ENCODE measurements around the gene SLC17A7. TPM values are rescaled to one million over a fixed set of nuclear protein-coding genes. Genes with fewer than 3 reads are reported as not detected.
"Not testable (repeated sequence)": the region's sequence is repeated elsewhere in the genome, so short reads cannot be mapped to it uniquely, and the experiment has no call there.

The SLC17A7 gene
- total RNA-seq, 4 donors from 2014 or later, result 0.38 to 1.4 (median 0.97) TPM

- intact Hi-C loops (cut with DNase I; ENCODE audit: low total_unique reads), result no loop called here
- TF ChIP-seq, protein P1, sequence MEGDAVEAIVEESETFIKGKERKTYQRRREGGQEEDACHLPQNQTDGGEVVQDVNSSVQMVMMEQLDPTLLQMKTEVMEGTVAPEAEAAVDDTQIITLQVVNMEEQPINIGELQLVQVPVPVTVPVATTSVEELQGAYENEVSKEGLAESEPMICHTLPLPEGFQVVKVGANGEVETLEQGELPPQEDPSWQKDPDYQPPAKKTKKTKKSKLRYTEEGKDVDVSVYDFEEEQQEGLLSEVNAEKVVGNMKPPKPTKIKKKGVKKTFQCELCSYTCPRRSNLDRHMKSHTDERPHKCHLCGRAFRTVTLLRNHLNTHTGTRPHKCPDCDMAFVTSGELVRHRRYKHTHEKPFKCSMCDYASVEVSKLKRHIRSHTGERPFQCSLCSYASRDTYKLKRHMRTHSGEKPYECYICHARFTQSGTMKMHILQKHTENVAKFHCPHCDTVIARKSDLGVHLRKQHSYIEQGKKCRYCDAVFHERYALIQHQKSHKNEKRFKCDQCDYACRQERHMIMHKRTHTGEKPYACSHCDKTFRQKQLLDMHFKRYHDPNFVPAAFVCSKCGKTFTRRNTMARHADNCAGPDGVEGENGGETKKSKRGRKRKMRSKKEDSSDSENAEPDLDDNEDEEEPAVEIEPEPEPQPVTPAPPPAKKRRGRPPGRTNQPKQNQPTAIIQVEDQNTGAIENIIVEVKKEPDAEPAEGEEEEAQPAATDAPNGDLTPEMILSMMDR (IDR thresholded peaks at IDR 0.05), result no peak
- no peak for TF ChIP-seq POLR2A (IDR thresholded peaks at IDR 0.05)
- 60% methylated on average over 27 of the region's 27 CpGs for WGBS, 2 donors
- no peak overlapping the region for H3K4me3 ChIP-seq (ENCODE audit: low read depth, poor library complexity, severe bottlenecking)
- DNase-seq (ENCODE audit: low spot score in 2 of 2), result peak in 1 of 2 donors; percentile 94
Observed at GRCh38 chr19:49475995-49476880, 34.9 kb upstream of the SLC17A7 start.

DNA sequence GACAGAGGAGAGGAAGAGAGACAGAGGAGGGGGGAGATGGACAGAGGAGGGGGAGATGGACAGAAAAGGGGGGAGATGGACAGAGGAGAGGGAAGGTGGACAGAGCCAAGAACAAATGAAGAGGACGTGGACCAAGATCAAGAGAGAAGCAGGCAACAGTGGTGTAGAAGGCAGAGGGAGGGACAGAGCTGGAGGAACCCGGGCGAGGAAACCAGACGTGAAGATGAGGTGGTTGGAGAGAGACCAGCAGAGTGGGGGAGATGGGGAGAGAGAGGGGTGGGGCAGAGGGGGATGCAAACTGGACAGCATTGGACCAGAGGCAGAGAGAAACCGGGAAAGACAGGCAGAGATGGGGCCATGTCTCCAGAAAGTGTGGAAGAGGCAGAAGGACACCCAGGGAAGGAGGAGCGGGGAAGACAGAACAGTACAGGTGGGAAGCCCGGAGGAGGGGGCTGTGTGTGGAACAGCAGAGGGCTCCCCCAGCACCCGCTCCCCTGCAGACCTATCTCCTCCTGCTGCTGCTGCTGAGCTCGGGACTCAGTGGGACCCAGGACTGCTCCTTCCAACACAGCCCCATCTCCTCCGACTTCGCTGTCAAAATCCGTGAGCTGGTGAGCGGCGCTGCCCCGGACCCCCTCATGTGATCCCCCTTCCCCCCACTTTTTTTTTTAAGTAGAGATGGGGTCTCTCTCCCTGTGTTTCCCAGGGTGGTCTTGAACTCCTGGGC, 34.0 kb upstream of the SLC17A7 start:
- DNase-seq (ENCODE audit: low spot score in 2 of 2), result no peak
- intact Hi-C loops (cut with DNase I; ENCODE audit: low total_unique reads), result no loop called here
- TF ChIP-seq, protein P1 (IDR thresholded peaks at IDR 0.05), result no peak
- TF ChIP-seq POLR2A (IDR thresholded peaks at IDR 0.05), result no peak
- WGBS, 2 donors, result 63 to 66% methylated on average over 15 of the region's 15 CpGs
- no peak overlapping the region for H3K4me3 ChIP-seq (ENCODE audit: low read depth, poor library complexity, severe bottlenecking)

GRCh38 chr19:49474542-49474924, 33.2 kb upstream of the SLC17A7 start:
- no peak for TF ChIP-seq POLR2A (IDR thresholded peaks at IDR 0.05)
- TF ChIP-seq, protein P1 (IDR thresholded peaks at IDR 0.05), result no peak
- WGBS, 2 donors, result 10 to 11% methylated on average over 11 of the region's 11 CpGs

GRCh38 chr19:49473868-49474541, 32.7 kb upstream of the SLC17A7 start, which contains the start of gene FLT3LG:
TSS of gene FLT3LG (plus strand) at chr19:49474215. CDS start at chr19:49474640, 425 bp downstream.
- peak in 1 of 2 donors; percentile 95 for DNase-seq (ENCODE audit: low spot score in 2 of 2)
- peak within 1 kb of the TSS; percentile 73 for H3K4me3 ChIP-seq (ENCODE audit: low read depth, poor library complexity, severe bottlenecking)
- WGBS, 2 donors, result 0 to 2% methylated on average over 21 to 30 of the region's 33 CpGs
- intact Hi-C loops (cut with DNase I; ENCODE audit: low total_unique reads), result no loop called here
- TF ChIP-seq, protein P1 (IDR thresholded peaks at IDR 0.05), result peak in 1 of 3 donors; percentile 87
- no peak for TF ChIP-seq POLR2A (IDR thresholded peaks at IDR 0.05)

More at GRCh38 chr19:49474542-49474924, 33.2 kb upstream of the SLC17A7 start:
- intact Hi-C loops (cut with DNase I; ENCODE audit: low total_unique reads), result no loop called here
- DNase-seq (ENCODE audit: low spot score in 2 of 2), result no peak
- peak overlapping the region; percentile 73 for H3K4me3 ChIP-seq (ENCODE audit: low read depth, poor library complexity, severe bottlenecking)

- intact Hi-C loops (cut with DNase I; ENCODE audit: low total_unique reads); DNase-seq (ENCODE audit: low spot score in 2 of 2): not testable (repeated sequence)
- peak overlapping the region; percentile 73 for H3K4me3 ChIP-seq (ENCODE audit: low read depth, poor library complexity, severe bottlenecking)
- 57 to 65% methylated on average over 9 of the region's 9 CpGs for WGBS, 2 donors
Observed at GRCh38 chr19:49473501-49473867, 32.2 kb upstream of the SLC17A7 start.

Data from lower leg skin (tissue), 4 donors.